Duodenal mucosa (tissue), 2 donors: ENCODE results near the gene ATP8B3.
"Not testable (repeated sequence)": the region's sequence is repeated elsewhere in the genome, so short reads cannot be mapped to it uniquely, and the experiment has no call there.

ENCODE experiments used
- H3K27ac ChIP-seq: one replicate; pipeline ENCODE4 v1.7.0; 2013; ENCODE audit warnings: low read depth, low read length
- H3K27me3 ChIP-seq, 2 donors: one replicate each; pipeline ENCODE4 v1.7.0; 2013; ENCODE audit warnings: low read length in 2 of 2, control low read depth in 1 of 2; ENCODE audit not compliant: insufficient read depth in 2 of 2, control insufficient read depth in 1 of 2
- H3K36me3 ChIP-seq, 2 donors: one replicate each; pipeline ENCODE4 v1.7.0; 2013; ENCODE audit warnings: low read length in 2 of 2, control low read depth in 1 of 2; ENCODE audit not compliant: insufficient read depth in 2 of 2, control insufficient read depth in 1 of 2
- H3K4me1 ChIP-seq, 2 donors: one replicate each; pipeline ENCODE4 v1.7.0; 2013; ENCODE audit warnings: low read length in 2 of 2, control low read depth in 1 of 2; ENCODE audit not compliant: insufficient read depth in 2 of 2, control insufficient read depth in 1 of 2
- H3K4me3 ChIP-seq, 2 donors: one replicate each; pipeline ENCODE4 v1.7.0; 2013; ENCODE audit warnings: low read length in 2 of 2, low read depth in 1 of 2
- H3K9ac ChIP-seq, 2 donors: one replicate each; pipeline ENCODE4 v1.7.0; 2013; ENCODE audit warnings: low read length in 2 of 2, low read depth in 1 of 2
- H3K9me3 ChIP-seq, 2 donors: one replicate each; pipeline ENCODE4 v1.7.0; 2013; ENCODE audit warnings: low read length in 2 of 2, control low read depth in 1 of 2; ENCODE audit not compliant: control insufficient read depth in 1 of 2

The ATP8B3 gene

GRCh38 chr19:1807030-1807694, 4.9 kb downstream of the ATP8B3 start:
- no peaks in the 10 kb centered on the region for H3K36me3 ChIP-seq
- no peak overlapping the region for H3K27ac ChIP-seq
- no peak overlapping the region for H3K4me3 ChIP-seq
- peaks cover 0 to 3% of the 10 kb centered on the region in 2 donors for H3K4me1 ChIP-seq
- no peak overlapping the region for H3K9ac ChIP-seq
- no peaks in the 10 kb centered on the region for H3K9me3 ChIP-seq
- H3K27me3 ChIP-seq = peaks cover 0 to 5% of the 10 kb centered on the region in 2 donors

- H3K4me3 ChIP-seq = no peak overlapping the region
- no peaks in the 10 kb centered on the region for H3K36me3 ChIP-seq
- no peaks in the 10 kb centered on the region for H3K9me3 ChIP-seq
- H3K27ac ChIP-seq = no peak overlapping the region
- no peak overlapping the region for H3K9ac ChIP-seq
- peaks cover 0 to 5% of the 10 kb centered on the region in 2 donors for H3K27me3 ChIP-seq
- H3K4me1 ChIP-seq = no peaks in the 10 kb centered on the region
These were observed 5.7 kb downstream of the ATP8B3 start for GRCh38 chr19:1806184-1807029.

- H3K4me3 ChIP-seq = no peak overlapping the region
- no peaks in the 10 kb centered on the region for H3K4me1 ChIP-seq
- no peaks in the 10 kb centered on the region for H3K36me3 ChIP-seq
- no peak overlapping the region for H3K27ac ChIP-seq
- H3K27me3 ChIP-seq = peaks cover 0 to 5% of the 10 kb centered on the region in 2 donors
- no peak overlapping the region for H3K9ac ChIP-seq
- H3K9me3 ChIP-seq = no peaks in the 10 kb centered on the region
These were observed 6.5 kb downstream of the ATP8B3 start for GRCh38 chr19:1805401-1806183.

- Histone ChIP-seq H3K9me3 (no peaks in the 10 kb centered on the region), H3K27me3 (peaks cover 0 to 5% of the 10 kb centered on the region in 2 donors), H3K27ac (no peak overlapping the region), H3K4me1 (no peaks in the 10 kb centered on the region), H3K9ac (no peak overlapping the region), H3K36me3 (no peaks in the 10 kb centered on the region), H3K4me3 (no peak overlapping the region)
These were observed 7.2 kb downstream of the ATP8B3 start for GRCh38 chr19:1804858-1805257.

- H3K4me1 ChIP-seq = peaks cover 4 to 5% of the 10 kb centered on the region in 2 donors
- H3K36me3 ChIP-seq = no peaks in the 10 kb centered on the region
These were observed 12.3 kb downstream of the ATP8B3 start for GRCh38 chr19:1799695-1800342.

GRCh38 chr19:1797313-1797712, 14.8 kb downstream of the ATP8B3 start:
- H3K27me3 ChIP-seq = peaks cover 8 to 14% of the 10 kb centered on the region in 2 donors
- not testable (repeated sequence) for H3K36me3 ChIP-seq, H3K27ac ChIP-seq, H3K4me1 ChIP-seq, H3K9ac ChIP-seq, H3K4me3 ChIP-seq, H3K9me3 ChIP-seq

More at GRCh38 chr19:1799695-1800342, 12.3 kb downstream of the ATP8B3 start:
- Histone ChIP-seq H3K9me3 (no peaks in the 10 kb centered on the region), H3K9ac (no peak overlapping the region), H3K27ac (no peak overlapping the region), H3K27me3 (peaks cover 8 to 9% of the 10 kb centered on the region in 2 donors), H3K4me3 (no peak overlapping the region)

- peaks cover 4 to 5% of the 10 kb centered on the region in 2 donors for H3K4me1 ChIP-seq
- no peaks in the 10 kb centered on the region for H3K9me3 ChIP-seq
- no peak overlapping the region for H3K4me3 ChIP-seq
- no peaks in the 10 kb centered on the region for H3K36me3 ChIP-seq
- peaks cover 8 to 14% of the 10 kb centered on the region in 2 donors for H3K27me3 ChIP-seq
- H3K9ac ChIP-seq = no peak overlapping the region
- H3K27ac ChIP-seq = no peak overlapping the region
These were observed 15.5 kb downstream of the ATP8B3 start for GRCh38 chr19:1796395-1797142.

- H3K4me3 ChIP-seq = no peak overlapping the region
- no peak overlapping the region for H3K27ac ChIP-seq
- no peak overlapping the region for H3K9ac ChIP-seq
- peaks cover 8 to 14% of the 10 kb centered on the region in 2 donors for H3K27me3 ChIP-seq
- no peaks in the 10 kb centered on the region for H3K36me3 ChIP-seq
- no peaks in the 10 kb centered on the region for H3K9me3 ChIP-seq
- H3K4me1 ChIP-seq = peaks cover 4 to 5% of the 10 kb centered on the region in 2 donors
These were observed 17.5 kb downstream of the ATP8B3 start for GRCh38 chr19:1794424-1795172.

GRCh38 chr19:1791879-1792278, 20.2 kb downstream of the ATP8B3 start:
- no peak overlapping the region for H3K4me3 ChIP-seq
- no peak overlapping the region for H3K27ac ChIP-seq
- no peak overlapping the region for H3K9ac ChIP-seq
- H3K4me1 ChIP-seq = peaks cover 5 to 8% of the 10 kb centered on the region in 2 donors
- H3K27me3 ChIP-seq = peaks cover 11 to 17% of the 10 kb centered on the region in 2 donors
- H3K36me3 ChIP-seq = no peaks in the 10 kb centered on the region
- H3K9me3 ChIP-seq = no peaks in the 10 kb centered on the region
